ENCODE measurements around the gene UBL4A.

Gene UBL4A

GRCh38 chrX:154489182-154489581 is 2.8 kb upstream of the UBL4A start:
- H3K4me3 ChIP-seq (ENCODE audit: low read depth, low read length), result no peak overlapping the region
- TF ChIP-seq CTCF (IDR thresholded peaks at IDR 0.05; ENCODE audit: low read depth, low read length, missing control alignments), result no peak
- no peak for DNase-seq (ENCODE audit: low read depth)
- in situ Hi-C loops (cut with HindIII; ENCODE audit: low sequenced_read_pairs), result loop anchor here (5.0 kb wide), 1 partner anchor 42 kb away; no protein-coding TSS in a partner anchor

- DNase-seq (ENCODE audit: low read depth), result no peak
- in situ Hi-C loops (cut with HindIII; ENCODE audit: low sequenced_read_pairs), result loop anchor here (5.0 kb wide), 1 partner anchor 41 kb away; no protein-coding TSS in a partner anchor
- H3K4me3 ChIP-seq (ENCODE audit: low read depth, low read length), result no peak overlapping the region
- no peak for TF ChIP-seq CTCF (IDR thresholded peaks at IDR 0.05; ENCODE audit: low read depth, low read length, missing control alignments)
Measured at GRCh38 chrX:154488336-154489075, 2.1 kb upstream of the UBL4A start.

- DNase-seq (ENCODE audit: low read depth), result no peak
- no peak overlapping the region for H3K4me3 ChIP-seq (ENCODE audit: low read depth, low read length)
- no peak for TF ChIP-seq CTCF (IDR thresholded peaks at IDR 0.05; ENCODE audit: low read depth, low read length, missing control alignments)
- in situ Hi-C loops (cut with HindIII; ENCODE audit: low sequenced_read_pairs), result loop anchor here (5.0 kb wide), 1 partner anchor 40 kb away; no protein-coding TSS in a partner anchor
Measured at GRCh38 chrX:154487518-154488290, 1.3 kb upstream of the UBL4A start.

- H3K4me3 ChIP-seq (ENCODE audit: low read depth, low read length), result peak overlapping the region; percentile 46
- in situ Hi-C loops (cut with HindIII; ENCODE audit: low sequenced_read_pairs), result loop anchor here (5.0 kb wide), 1 partner anchor 39 kb away; no protein-coding TSS in a partner anchor
- TF ChIP-seq CTCF (IDR thresholded peaks at IDR 0.05; ENCODE audit: low read depth, low read length, missing control alignments), result no peak
- DNase-seq (ENCODE audit: low read depth), result no peak
Measured at GRCh38 chrX:154486052-154486395, 391 bp downstream of the UBL4A start.

- TF ChIP-seq CTCF (IDR thresholded peaks at IDR 0.05; ENCODE audit: low read depth, low read length, missing control alignments), result no peak
- in situ Hi-C loops (cut with HindIII; ENCODE audit: low sequenced_read_pairs), result loop anchor here (5.0 kb wide), 1 partner anchor 38 kb away; no protein-coding TSS in a partner anchor
- DNase-seq (ENCODE audit: low read depth), result no peak
- peak overlapping the region; percentile 46 for H3K4me3 ChIP-seq (ENCODE audit: low read depth, low read length)
Measured at GRCh38 chrX:154485150-154486051, 1.0 kb downstream of the UBL4A start.

Measured in astrocyte of the cerebellum (primary cell).